Psoas muscle (tissue), 8 donors: Measurements from ENCODE around the gene ELOVL7. TPM values are rescaled to one million over a fixed set of nuclear protein-coding genes. Genes with fewer than 3 reads are reported as not detected.

Experiments used
- ATAC-seq, 4 donors: fragments of 200-7000 bp; cut with Tn5 transposase; one replicate each; pipeline ENCODE4 v1.9.1; 2020; ENCODE audit warnings: moderate library complexity in 3 of 4, mild to moderate bottlenecking in 2 of 4
- DNase-seq, 2 donors: peaks; one replicate each; pipeline ENCODE4 v3.0.0-alpha.2; 2020
- H3K27ac ChIP-seq: fragments of 200-600 bp; one replicate; pipeline ENCODE4 v1.8.0; 2022
- H3K27me3 ChIP-seq, 3 donors: fragments of 200-600 bp in 1 of 3; one replicate each; pipeline versions ENCODE4 v1.6.1 to v1.8.0; 2013 to 2022; ENCODE audit warnings: low read length in 2 of 3, mild to moderate bottlenecking in 2 of 3, moderate library complexity in 1 of 3; ENCODE audit not compliant: insufficient read depth in 3 of 3
- H3K36me3 ChIP-seq, 2 donors: fragments of 200-600 bp in 1 of 2; one replicate each; pipeline versions ENCODE4 v1.6.1 to v1.8.0; 2013 to 2022; ENCODE audit warnings: low read depth in 1 of 2, mild to moderate bottlenecking in 1 of 2, moderate library complexity in 1 of 2; ENCODE audit not compliant: insufficient read depth in 1 of 2
- H3K4me1 ChIP-seq: fragments of 200-600 bp; one replicate; pipeline ENCODE4 v1.8.0; 2022
- H3K4me3 ChIP-seq: fragments of 200-600 bp; one replicate; pipeline ENCODE4 v1.8.0; 2022; ENCODE audit warnings: mild to moderate bottlenecking
- H3K9me3 ChIP-seq: fragments of 200-600 bp; one replicate; pipeline ENCODE4 v1.8.0; 2022
- WGBS, 3 donors: extraction: QIAGEN DNeasy Blood & Tissue Kit; methylation state at CpG; one replicate each; pipeline versions ENCODE4 v1.1.6 to v1.1.7; 2013; 5-methylcytosine and 5-hydroxymethylcytosine counted together
- intact Hi-C, 2 donors: fragments of 100-400 bp; cut with DNase I; formaldehyde crosslinking; loops; one replicate each; pipeline versions ENCODE4 v1.11.0 to v1.14.2; 2022
- long read RNA-seq, 2 donors: library from polyadenylated mRNA; unstranded; transcript quantifications; one replicate each; pipeline ENCODE4 v2.0.0, GENCODE V29; 2021
- polyA plus RNA-seq, 3 donors: library from polyadenylated mRNA; stranded (reverse); fragments of 200-250 nt; gene quantifications; one replicate each; pipeline ENCODE4 v1.2.3, GENCODE V29; 2013
- total RNA-seq, 4 donors: library from RNA; stranded (reverse); fragmentation: NEBNext Ultra II Directional in 2 of 4; extraction: Animal tissue kit (Norgen Biotek cat#: 25700) in 2 of 4; gene quantifications; one replicate each; pipeline versions ENCODE4 v1.2.1 to v1.2.4, GENCODE V29; 2021 to 2023
- TF ChIP-seq, protein P1 (sequence below): fragments of 200-600 bp; IDR thresholded peaks from one replicate; pipeline ENCODE4 v1.8.0; 2022; ENCODE audit warnings: antibody characterized with exemption
- donor health status: healthy with polysubstance abuse.
- donor health status: DM: no; HTN: no; CAD: no; lungs with moderate emphysema.
- donor health status: Bipolar disorder and iron deficiency.
- donor health status: healthy.
- donor health status: DM: yes; HTN: yes; CAD: no.
- donor health status: DM: no; HTN: no; CAD: no.
- donor health status: DM: no; HTN: no; CAD: no.
- donor health status: DM: yes; HTN: yes; CAD: no.

The ELOVL7 gene
- total RNA-seq (under 1 TPM; 0.16 to 0.79 (median 0.27) TPM), polyA plus RNA-seq (under 1 TPM; 0.10 to 0.21 (median 0.20) TPM)
- long read RNA-seq, donor 1, result 0 reads
- long read RNA-seq, donor 2, partial matches to known transcripts, result 0 of 1 reads
- long read RNA-seq, donor 2, other reads (novel, unspliced or antisense), result 0 of 1 reads

DNA sequence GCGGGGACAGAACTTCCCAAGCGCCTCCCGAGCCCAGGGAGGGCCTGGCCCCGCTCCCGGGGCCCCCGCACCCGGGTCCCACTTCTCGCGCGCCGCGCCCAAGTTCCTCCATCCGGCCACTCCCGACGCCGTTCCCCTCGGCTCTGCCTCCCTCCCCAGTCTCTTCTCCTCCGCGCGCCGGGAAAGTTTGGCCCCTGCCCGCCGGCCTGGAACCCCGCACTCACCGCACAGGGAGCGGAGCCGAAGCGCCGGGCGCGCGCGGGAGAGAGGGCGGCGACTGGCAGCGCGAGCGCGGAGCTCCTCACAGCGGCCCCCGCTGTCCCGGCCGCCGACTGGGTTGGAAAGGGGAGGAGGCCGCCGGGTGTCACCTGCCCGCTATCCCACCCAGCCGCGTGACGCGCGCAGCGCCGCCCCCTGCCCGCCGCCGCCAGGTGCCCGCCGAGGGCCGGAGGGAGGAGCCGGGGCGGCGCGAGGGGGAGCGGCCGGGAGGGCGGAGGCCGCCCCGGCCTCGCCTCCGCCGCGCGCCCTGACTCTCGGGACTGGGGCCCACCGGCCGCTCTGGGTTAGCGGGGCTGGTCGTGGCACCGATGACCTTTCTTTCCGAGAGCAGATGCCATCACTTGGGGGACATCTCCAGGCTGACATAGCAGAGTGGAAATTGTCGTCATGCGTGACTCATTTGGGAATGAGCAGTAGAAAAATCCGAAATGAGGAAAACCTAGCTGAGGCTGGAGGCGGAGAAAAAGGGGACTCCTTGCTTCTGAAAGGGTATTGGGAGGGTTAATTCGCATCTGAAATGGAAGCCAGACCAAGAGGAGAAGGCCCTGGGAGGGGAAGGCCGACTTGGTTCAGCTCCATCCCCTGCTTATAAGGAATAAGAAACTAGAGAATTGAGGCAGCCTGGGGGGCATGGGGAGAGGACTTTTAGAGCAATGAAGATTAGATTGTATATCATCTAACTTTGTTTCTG lies at the start of gene ELOVL7:
Gene ELOVL7 (minus strand): TSS at position 334 of the 970 bp plus-strand sequence. CDS start 56,872 bp downstream, outside the sequence.
- no peaks in the 10 kb centered on the region for H3K9me3 ChIP-seq
- H3K36me3 ChIP-seq, result no peaks in the 10 kb centered on the region
- ATAC-seq (peak; percentile 42 to 68 (median 63)), DNase-seq (peak; percentile 29 to 67)
- peaks cover 8% of the 10 kb centered on the region for H3K4me1 ChIP-seq
- TF ChIP-seq, protein P1, sequence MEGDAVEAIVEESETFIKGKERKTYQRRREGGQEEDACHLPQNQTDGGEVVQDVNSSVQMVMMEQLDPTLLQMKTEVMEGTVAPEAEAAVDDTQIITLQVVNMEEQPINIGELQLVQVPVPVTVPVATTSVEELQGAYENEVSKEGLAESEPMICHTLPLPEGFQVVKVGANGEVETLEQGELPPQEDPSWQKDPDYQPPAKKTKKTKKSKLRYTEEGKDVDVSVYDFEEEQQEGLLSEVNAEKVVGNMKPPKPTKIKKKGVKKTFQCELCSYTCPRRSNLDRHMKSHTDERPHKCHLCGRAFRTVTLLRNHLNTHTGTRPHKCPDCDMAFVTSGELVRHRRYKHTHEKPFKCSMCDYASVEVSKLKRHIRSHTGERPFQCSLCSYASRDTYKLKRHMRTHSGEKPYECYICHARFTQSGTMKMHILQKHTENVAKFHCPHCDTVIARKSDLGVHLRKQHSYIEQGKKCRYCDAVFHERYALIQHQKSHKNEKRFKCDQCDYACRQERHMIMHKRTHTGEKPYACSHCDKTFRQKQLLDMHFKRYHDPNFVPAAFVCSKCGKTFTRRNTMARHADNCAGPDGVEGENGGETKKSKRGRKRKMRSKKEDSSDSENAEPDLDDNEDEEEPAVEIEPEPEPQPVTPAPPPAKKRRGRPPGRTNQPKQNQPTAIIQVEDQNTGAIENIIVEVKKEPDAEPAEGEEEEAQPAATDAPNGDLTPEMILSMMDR, result no peak
- intact Hi-C loops, result no loop called here
- 1 to 2% (median 1%) methylated on average over 47 to 87 of the region's 87 CpGs for WGBS, 3 donors
- peak within 1 kb of the TSS; percentile 73 for H3K4me3 ChIP-seq
- H3K27ac ChIP-seq, result no peak within 1 kb of the TSS
- peaks cover 5 to 37% (median 13%) of the 10 kb centered on the region in 3 donors for H3K27me3 ChIP-seq

DNA sequence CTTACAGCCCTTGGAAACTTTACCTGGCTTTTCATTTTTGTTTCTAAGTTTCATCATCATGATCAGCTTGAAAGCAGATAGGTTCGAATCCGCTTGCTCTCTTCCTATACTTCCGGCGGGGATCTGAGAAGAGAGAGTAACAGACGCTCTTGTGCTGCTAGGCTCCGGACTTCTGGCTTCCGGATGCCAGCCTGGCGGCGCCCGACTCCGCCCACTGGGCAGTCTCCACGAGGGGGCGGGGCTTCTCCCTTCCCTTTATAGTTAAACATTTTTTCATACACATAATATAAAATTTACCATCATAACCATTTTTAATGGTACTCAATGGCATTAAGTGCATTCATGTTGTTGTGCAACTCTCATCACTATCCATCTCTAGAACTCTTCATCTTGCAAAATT lies 49.5 kb upstream of the ELOVL7 start:
- Histone ChIP-seq H3K27ac (no peak overlapping the region), H3K9me3 (no peaks in the 10 kb centered on the region), H3K4me3 (no peak overlapping the region), H3K4me1 (no peaks in the 10 kb centered on the region), H3K27me3 (no peaks in the 10 kb centered on the region), H3K36me3 (peaks cover 4 to 72% of the 10 kb centered on the region in 2 donors)
- ATAC-seq (no peak), DNase-seq (no peak)
- 96 to 98% (median 98%) methylated on average over 13 of the region's 13 CpGs for WGBS, 3 donors
- TF ChIP-seq, protein P1, result no peak
- intact Hi-C loops, result no loop called here

DNA sequence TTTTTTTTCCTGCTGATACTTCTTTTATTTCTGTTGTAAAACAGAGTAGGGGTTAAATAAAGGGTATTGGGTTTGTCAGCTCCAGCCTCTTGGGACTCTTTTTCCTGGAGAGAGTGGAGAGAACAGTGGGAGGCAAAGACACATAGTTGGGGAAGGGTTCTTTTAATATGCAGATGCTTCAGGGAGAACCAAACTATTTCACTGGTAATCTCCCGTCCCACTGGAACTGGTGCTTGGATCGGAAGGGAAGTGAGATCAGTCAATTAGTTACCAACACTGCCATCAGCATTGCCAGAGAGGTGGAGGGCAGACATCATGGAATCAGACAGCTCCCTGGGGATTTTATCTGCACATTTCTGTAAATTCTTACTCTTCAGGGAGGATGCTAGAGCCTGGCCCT lies 47.6 kb upstream of the ELOVL7 start:
- Histone ChIP-seq H3K27me3 (no peaks in the 10 kb centered on the region), H3K4me3 (no peak overlapping the region), H3K27ac (no peak overlapping the region), H3K4me1 (no peaks in the 10 kb centered on the region), H3K9me3 (no peaks in the 10 kb centered on the region), H3K36me3 (peaks cover 4 to 62% of the 10 kb centered on the region in 2 donors)
- TF ChIP-seq, protein P1, result no peak
- ATAC-seq (no peak), DNase-seq (no peak)
- 87 to 92% (median 91%) methylated on average over 2 of the region's 2 CpGs for WGBS, 3 donors
- intact Hi-C loops, result no loop called here

DNA sequence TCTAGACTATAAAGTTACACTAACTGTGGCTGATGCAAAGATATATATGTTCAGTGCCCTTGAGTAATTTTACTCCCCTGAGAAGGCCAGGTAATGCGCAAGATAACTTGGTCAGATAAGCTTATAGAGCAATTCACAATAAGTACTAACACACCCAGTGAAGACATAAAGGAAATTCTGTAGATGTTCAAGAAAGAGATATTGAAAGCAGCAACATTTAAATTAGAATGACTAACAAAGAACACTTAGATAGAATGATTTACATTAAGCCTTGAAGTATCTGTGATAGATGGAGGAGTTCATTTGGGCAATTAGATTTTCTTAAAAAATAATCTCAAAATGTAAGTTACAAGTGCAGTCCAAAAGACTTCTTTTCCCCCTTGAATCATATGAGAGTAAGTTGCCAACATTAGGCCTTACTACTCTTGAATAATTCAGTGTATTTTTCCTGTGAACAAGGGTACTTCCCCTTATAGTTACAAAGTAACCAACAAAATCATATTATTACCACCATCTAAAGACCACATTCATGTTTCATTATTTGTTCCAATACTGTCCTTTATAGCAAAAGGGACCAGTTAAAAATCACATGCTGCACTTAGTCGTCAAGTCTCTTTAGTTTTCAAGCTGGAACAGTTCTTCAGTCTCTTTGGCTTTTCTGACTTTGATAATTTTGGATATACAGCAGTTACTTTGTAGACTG lies 44.4 kb upstream of the ELOVL7 start:
- DNase-seq (no peak), ATAC-seq (no peak)
- TF ChIP-seq, protein P1, result no peak
- WGBS, 3 donors, result 74 to 99% (median 94%) methylated on average over 2 of the region's 2 CpGs
- Histone ChIP-seq H3K36me3 (peaks cover 3 to 36% of the 10 kb centered on the region in 2 donors), H3K4me1 (no peaks in the 10 kb centered on the region), H3K9me3 (no peaks in the 10 kb centered on the region), H3K27me3 (no peaks in the 10 kb centered on the region), H3K4me3 (no peak overlapping the region), H3K27ac (no peak overlapping the region)
- intact Hi-C loops, result no loop called here
